Psoas muscle (tissue), 8 donors: ENCODE data around the gene FAM83F. TPM values are rescaled to one million over a fixed set of nuclear protein-coding genes. Genes with fewer than 3 reads are reported as not detected.

Source experiments
- ATAC-seq, 4 donors: fragments of 200-7000 bp; cut with Tn5 transposase; one replicate each; pipeline ENCODE4 v1.9.1; 2020; ENCODE audit warnings: moderate library complexity in 3 of 4, mild to moderate bottlenecking in 2 of 4
- DNase-seq, 2 donors: peaks; one replicate each; pipeline ENCODE4 v3.0.0-alpha.2; 2020
- H3K27ac ChIP-seq: fragments of 200-600 bp; one replicate; pipeline ENCODE4 v1.8.0; 2022
- H3K27me3 ChIP-seq, 3 donors: fragments of 200-600 bp in 1 of 3; one replicate each; pipeline versions ENCODE4 v1.6.1 to v1.8.0; 2013 to 2022; ENCODE audit warnings: low read length in 2 of 3, mild to moderate bottlenecking in 2 of 3, moderate library complexity in 1 of 3; ENCODE audit not compliant: insufficient read depth in 3 of 3
- H3K36me3 ChIP-seq, 2 donors: fragments of 200-600 bp in 1 of 2; one replicate each; pipeline versions ENCODE4 v1.6.1 to v1.8.0; 2013 to 2022; ENCODE audit warnings: low read depth in 1 of 2, mild to moderate bottlenecking in 1 of 2, moderate library complexity in 1 of 2; ENCODE audit not compliant: insufficient read depth in 1 of 2
- H3K4me1 ChIP-seq: fragments of 200-600 bp; one replicate; pipeline ENCODE4 v1.8.0; 2022
- H3K4me3 ChIP-seq: fragments of 200-600 bp; one replicate; pipeline ENCODE4 v1.8.0; 2022; ENCODE audit warnings: mild to moderate bottlenecking
- H3K9me3 ChIP-seq: fragments of 200-600 bp; one replicate; pipeline ENCODE4 v1.8.0; 2022
- WGBS, 3 donors: extraction: QIAGEN DNeasy Blood & Tissue Kit; methylation state at CpG; one replicate each; pipeline versions ENCODE4 v1.1.6 to v1.1.7; 2013; 5-methylcytosine and 5-hydroxymethylcytosine counted together
- intact Hi-C, 2 donors: fragments of 100-400 bp; cut with DNase I; formaldehyde crosslinking; loops; one replicate each; pipeline versions ENCODE4 v1.11.0 to v1.14.2; 2022
- polyA plus RNA-seq, 3 donors: library from polyadenylated mRNA; stranded (reverse); fragments of 200-250 nt; gene quantifications; one replicate each; pipeline ENCODE4 v1.2.3, GENCODE V29; 2013
- total RNA-seq, 4 donors: library from RNA; stranded (reverse); fragmentation: NEBNext Ultra II Directional in 2 of 4; extraction: Animal tissue kit (Norgen Biotek cat#: 25700) in 2 of 4; gene quantifications; one replicate each; pipeline versions ENCODE4 v1.2.1 to v1.2.4, GENCODE V29; 2021 to 2023
- TF ChIP-seq, protein P1 (sequence below): fragments of 200-600 bp; IDR thresholded peaks from one replicate; pipeline ENCODE4 v1.8.0; 2022; ENCODE audit warnings: antibody characterized with exemption
- donor health status: healthy with polysubstance abuse.
- donor health status: DM: no; HTN: no; CAD: no; lungs with moderate emphysema.
- donor health status: Bipolar disorder and iron deficiency.
- donor health status: healthy.
- donor health status: DM: yes; HTN: yes; CAD: no.
- donor health status: DM: no; HTN: no; CAD: no.
- donor health status: DM: no; HTN: no; CAD: no.
- donor health status: DM: yes; HTN: yes; CAD: no.

FAM83F gene
- total and polyA plus RNA-seq, 7 donors, result under 0.01 to 0.10 (median 0.03) TPM; not detected in 1

DNA sequence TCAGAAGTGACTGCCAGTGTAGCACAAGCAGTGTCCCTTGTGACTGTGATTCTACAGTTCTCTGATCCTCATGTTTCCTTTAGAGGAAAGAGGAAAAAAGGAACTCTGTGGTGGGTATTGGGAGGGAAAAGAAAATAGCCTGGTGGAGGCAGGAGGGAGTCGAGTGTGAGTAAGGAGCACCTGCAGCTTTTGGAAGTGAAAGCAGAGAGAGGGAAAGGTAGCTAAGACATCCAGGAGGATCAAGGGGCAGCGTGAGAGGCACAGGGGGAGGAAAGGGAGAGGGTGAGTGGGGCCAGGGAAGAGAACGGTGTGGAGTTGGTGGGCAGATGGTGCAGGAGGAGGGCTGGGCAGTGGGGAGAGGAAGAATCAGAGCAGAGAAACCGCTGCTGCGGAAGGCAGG lies 22.1 kb upstream of the FAM83F start:
- WGBS, 3 donors, result 58 to 68% (median 67%) methylated on average over 5 of the region's 5 CpGs
- intact Hi-C loops, result no loop called here
- Histone ChIP-seq H3K27me3 (peaks cover 0 to 32% (median 3%) of the 10 kb centered on the region in 3 donors), H3K4me3 (no peak overlapping the region), H3K36me3 (no peaks in the 10 kb centered on the region), H3K9me3 (no peaks in the 10 kb centered on the region), H3K4me1 (no peaks in the 10 kb centered on the region), H3K27ac (no peak overlapping the region)
- TF ChIP-seq, protein P1, sequence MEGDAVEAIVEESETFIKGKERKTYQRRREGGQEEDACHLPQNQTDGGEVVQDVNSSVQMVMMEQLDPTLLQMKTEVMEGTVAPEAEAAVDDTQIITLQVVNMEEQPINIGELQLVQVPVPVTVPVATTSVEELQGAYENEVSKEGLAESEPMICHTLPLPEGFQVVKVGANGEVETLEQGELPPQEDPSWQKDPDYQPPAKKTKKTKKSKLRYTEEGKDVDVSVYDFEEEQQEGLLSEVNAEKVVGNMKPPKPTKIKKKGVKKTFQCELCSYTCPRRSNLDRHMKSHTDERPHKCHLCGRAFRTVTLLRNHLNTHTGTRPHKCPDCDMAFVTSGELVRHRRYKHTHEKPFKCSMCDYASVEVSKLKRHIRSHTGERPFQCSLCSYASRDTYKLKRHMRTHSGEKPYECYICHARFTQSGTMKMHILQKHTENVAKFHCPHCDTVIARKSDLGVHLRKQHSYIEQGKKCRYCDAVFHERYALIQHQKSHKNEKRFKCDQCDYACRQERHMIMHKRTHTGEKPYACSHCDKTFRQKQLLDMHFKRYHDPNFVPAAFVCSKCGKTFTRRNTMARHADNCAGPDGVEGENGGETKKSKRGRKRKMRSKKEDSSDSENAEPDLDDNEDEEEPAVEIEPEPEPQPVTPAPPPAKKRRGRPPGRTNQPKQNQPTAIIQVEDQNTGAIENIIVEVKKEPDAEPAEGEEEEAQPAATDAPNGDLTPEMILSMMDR, result no peak
- ATAC-seq (no peak), DNase-seq (no peak)

DNA sequence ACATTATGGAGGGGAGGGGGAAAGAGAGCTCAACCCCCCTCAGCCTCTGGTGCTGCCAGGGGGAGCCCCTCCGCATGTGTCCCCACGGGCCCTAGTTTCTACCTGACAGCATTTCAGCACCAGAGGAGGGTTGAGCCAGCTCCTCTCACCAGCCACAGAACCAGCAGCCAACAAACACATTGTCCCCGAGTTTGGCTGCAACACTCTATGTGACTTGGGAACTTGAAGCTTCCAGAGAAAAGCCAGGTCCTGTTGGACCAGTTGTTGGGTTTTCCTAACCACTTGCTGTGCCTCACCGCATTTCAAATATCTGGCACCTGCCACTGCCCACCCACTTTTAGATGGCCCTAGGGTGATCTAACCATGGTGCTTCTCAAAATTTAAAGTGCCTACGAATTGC lies 21.1 kb upstream of the FAM83F start:
- 37 to 56% (median 43%) methylated on average over 5 of the region's 5 CpGs for WGBS, 3 donors
- no peaks in the 10 kb centered on the region for H3K9me3 ChIP-seq
- no peaks in the 10 kb centered on the region for H3K36me3 ChIP-seq
- TF ChIP-seq, protein P1, result no peak
- no peak for DNase-seq
- no peaks in the 10 kb centered on the region for H3K4me1 ChIP-seq
- peaks cover 0 to 39% (median 3%) of the 10 kb centered on the region in 3 donors for H3K27me3 ChIP-seq
- H3K27ac ChIP-seq, result no peak overlapping the region
- intact Hi-C loops, result no loop called here
- ATAC-seq, result no peak
- no peak overlapping the region for H3K4me3 ChIP-seq

DNA sequence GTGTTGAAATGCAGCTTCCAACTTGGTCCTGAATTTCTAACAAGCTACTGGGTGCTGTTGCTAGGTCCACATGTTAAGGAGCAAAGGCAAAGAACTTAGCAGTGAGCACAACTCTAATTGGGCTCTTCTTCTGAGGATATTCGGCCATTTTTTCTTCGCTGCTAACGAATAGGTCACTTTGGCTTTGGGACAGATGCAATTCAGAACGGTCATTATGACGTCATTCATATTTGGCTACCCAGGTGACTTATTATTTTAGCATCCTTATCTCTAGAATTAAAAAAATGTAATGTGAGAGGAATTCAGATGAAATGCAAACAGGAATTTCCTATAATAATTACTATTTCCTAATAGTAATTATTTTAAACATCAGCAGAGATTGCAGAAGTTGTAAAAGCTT lies 20.7 kb upstream of the FAM83F start:
- intact Hi-C loops, result no loop called here
- TF ChIP-seq, protein P1, result no peak
- H3K27ac ChIP-seq, result no peak overlapping the region
- peaks cover 0 to 43% (median 3%) of the 10 kb centered on the region in 3 donors for H3K27me3 ChIP-seq
- H3K36me3 ChIP-seq, result no peaks in the 10 kb centered on the region
- ATAC-seq, result no peak
- no peak for DNase-seq
- WGBS, 3 donors, result 55 to 65% (median 59%) methylated on average over 5 of the region's 5 CpGs
- no peaks in the 10 kb centered on the region for H3K4me1 ChIP-seq
- H3K4me3 ChIP-seq, result no peak overlapping the region
- no peaks in the 10 kb centered on the region for H3K9me3 ChIP-seq

DNA sequence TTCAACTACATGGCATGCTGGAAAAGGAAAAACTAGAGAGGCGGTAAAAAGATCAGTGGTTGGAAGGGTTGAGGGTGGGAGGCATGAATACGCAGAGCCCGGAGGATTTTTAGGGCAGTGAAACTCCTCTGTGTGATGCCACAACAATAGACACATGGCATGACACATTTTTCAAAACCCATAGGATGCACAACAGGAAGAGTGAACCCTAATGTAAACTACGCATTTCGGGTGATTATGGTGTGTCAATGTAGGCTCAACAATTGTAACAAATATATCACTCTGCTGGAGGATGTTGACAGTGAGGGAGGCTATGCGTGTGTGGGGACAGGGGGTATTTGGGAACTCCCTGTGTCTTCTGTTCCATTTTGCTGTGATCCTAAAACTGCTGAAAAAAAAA lies 15.7 kb upstream of the FAM83F start:
- no peaks in the 10 kb centered on the region for H3K36me3 ChIP-seq
- ATAC-seq (no peak), DNase-seq (no peak)
- peaks cover 0 to 35% (median 4%) of the 10 kb centered on the region in 3 donors for H3K27me3 ChIP-seq
- intact Hi-C loops, result no loop called here
- H3K9me3 ChIP-seq, result no peaks in the 10 kb centered on the region
- TF ChIP-seq, protein P1, result no peak
- H3K27ac ChIP-seq, result no peak overlapping the region
- WGBS, 3 donors, result 68 to 82% (median 82%) methylated on average over 6 of the region's 6 CpGs
- H3K4me1 ChIP-seq, result no peaks in the 10 kb centered on the region
- no peak overlapping the region for H3K4me3 ChIP-seq

DNA sequence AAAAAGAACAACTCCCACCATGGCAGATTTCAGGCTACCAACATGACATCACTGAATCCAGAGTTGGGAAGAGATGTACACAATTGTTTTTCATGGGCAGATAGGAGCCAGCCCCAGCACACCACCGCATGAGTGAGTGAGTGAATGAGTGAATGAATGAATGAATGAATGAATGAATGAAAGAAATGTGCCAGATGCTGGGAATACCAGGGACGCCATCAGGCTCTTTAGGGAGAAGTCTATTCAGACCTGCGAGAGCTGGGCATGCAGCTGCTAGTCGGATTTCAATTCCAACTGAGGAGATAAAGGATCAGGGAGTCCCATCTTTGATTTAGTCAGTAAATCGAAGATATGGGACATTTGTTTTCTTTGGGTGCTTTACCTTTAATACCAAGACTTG lies 15.3 kb upstream of the FAM83F start:
- ATAC-seq, result no peak
- peaks cover 0 to 39% (median 4%) of the 10 kb centered on the region in 3 donors for H3K27me3 ChIP-seq

More for the DNA sequence above, 15.3 kb upstream of the FAM83F start:
- Histone ChIP-seq H3K4me1 (no peaks in the 10 kb centered on the region), H3K9me3 (no peaks in the 10 kb centered on the region), H3K36me3 (no peaks in the 10 kb centered on the region), H3K4me3 (no peak overlapping the region), H3K27ac (no peak overlapping the region)
- intact Hi-C loops, result no loop called here
- TF ChIP-seq, protein P1, result no peak
- DNase-seq, result no peak
- WGBS, 3 donors, result 76 to 82% (median 76%) methylated on average over 5 of the region's 5 CpGs
